Peyer's patch (tissue), 4 donors: ENCODE data around the gene SRPRA.

ENCODE experiments used
- CTCF ChIP-seq, 6 experiments: fragments of 450-650 bp in 4 of 6; fragments of 200-600 bp in 2 of 6; sonication (generic) in 1 of 6; IDR thresholded peaks; one replicate each; pipeline ENCODE4 v1.5.1; 2017 to 2019; ENCODE audit warnings: antibody characterized with exemption in 6 of 6, mild to moderate bottlenecking in 3 of 6, moderate library complexity in 1 of 6
- POLR2A ChIP-seq, 2 donors: fragments of 450-650 bp; IDR thresholded peaks; one replicate each; pipeline ENCODE4 v1.5.1; 2017; ENCODE audit warnings: antibody characterized with exemption in 2 of 2, mild to moderate bottlenecking in 2 of 2, moderate library complexity in 2 of 2

- TF ChIP-seq POLR2A (IDR thresholded peaks at IDR 0.05) (no peak), CTCF (IDR thresholded peaks at IDR 0.05) (no peak)
Measured at GRCh38 chr11:126254819-126255218, 13.9 kb downstream of the SRPRA start.
